GM19395 (cell line): ENCODE data around the gene PNPLA5.
"Not testable (repeated sequence)": the region's sequence is repeated elsewhere in the genome, so short reads cannot be mapped to it uniquely, and the experiment has no call there.

ENCODE experiments used
- ATAC-seq: cut with Tn5 transposase; IDR thresholded peaks from one replicate; pipeline ENCODE4 v1.9.1; 2021; ENCODE audit warnings: mild to moderate bottlenecking, moderate library complexity; ENCODE audit not compliant: unreplicated experiment

Gene PNPLA5

GRCh38 chr22:43881091-43882061, 10.4 kb downstream of the PNPLA5 start:
- no peak for ATAC-seq

GRCh38 chr22:43880541-43880991, 11.2 kb downstream of the PNPLA5 start:
- no peak for ATAC-seq

DNA sequence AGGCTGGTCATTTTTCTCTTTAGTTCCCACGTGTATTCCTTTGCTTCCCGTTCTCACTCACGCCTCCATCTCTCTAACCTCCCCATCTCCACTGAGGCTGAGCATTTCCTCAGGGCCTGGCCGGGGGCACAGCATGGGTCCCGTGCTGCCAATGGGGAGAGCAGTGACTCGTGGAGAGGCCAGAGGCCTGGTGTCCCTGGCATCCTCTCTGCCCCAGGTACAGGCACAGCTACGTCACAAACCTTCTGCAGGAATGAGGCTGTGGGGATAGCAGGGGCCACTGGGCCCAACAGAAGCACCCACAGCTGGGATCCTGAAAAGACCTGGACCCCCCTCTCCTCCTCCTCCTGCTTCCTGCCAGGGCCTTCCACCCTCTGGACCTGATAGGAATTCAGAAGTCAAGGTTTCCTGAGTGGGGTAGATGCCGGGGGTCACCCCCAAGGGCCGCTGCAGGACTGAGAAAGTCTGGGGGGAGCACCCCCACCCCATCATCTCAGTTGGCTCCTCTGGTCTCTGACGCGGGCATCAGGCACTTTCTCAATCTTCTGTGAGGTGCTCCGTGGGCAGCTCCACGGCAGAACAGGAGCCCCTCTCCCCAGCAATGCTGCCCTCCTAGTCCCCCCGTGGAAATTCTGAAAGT, 11.8 kb downstream of the PNPLA5 start:
- no peak for ATAC-seq

DNA sequence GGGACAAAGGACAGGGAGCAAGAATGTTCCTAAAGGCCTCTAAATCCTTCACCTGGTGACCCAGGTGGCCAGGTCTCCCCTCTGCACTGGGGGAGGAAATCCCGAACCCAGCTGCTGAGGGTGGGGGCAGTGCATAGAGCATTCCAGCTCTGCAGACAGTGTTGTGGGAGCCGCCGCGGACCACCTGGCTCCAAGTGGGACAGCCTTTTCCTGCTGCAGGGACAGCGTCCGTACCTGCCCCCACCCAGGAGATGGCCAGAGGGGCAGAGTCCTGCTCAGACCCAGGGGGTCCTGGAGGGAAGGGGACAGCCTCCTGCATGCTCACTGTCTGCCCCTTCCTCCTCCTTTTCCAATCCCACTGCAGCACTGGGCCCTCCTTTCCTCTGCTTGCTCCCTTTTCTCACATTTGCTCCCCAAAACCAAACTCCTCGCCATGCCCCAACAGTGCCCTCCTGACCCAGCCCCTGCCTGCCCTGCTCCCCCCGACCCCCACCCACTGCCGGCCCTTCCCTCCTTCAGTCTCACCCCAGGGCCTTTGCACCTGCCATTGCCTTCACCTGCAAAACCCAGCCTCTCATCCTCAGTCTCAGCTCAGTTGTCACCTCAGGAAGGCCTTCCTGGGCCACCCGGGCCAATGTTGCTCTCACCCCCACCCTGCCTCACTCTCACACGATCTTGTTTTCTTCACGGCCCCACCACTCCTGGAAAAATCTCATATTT, 12.8 kb downstream of the PNPLA5 start:
- no peak for ATAC-seq

GRCh38 chr22:43878079-43878795, 13.6 kb downstream of the PNPLA5 start:
- no peak for ATAC-seq

DNA sequence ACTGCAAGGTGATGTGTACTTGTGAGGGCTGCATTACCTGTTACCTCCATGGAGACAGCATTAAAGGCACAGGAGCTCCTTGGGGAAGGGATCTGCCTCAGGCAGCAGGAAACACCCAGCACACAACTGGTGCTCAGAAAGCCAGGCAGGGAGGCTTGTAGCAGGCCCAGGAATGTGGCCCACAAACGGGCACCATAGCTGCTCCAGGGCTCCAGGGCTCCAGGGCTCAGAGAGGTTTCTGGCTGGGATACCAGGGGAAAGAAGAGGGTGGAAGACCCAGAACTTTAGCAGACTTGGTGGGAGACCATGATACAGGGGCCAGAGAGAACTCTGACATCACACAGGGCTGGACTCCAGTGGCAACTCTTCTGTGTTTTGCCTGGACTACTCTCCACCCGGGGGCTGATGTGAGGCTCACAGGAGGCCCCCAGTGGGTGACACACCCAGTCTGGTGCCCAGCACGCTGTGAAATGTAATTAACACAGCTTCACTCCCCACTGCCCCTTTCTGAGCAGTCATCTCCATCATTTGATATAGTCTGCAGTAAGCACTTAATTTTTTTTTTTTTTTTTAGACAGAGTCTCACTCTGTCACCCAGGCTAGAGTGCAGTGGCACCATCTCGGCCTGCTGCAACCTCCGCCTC, 14.8 kb downstream of the PNPLA5 start:
- no peak for ATAC-seq

DNA sequence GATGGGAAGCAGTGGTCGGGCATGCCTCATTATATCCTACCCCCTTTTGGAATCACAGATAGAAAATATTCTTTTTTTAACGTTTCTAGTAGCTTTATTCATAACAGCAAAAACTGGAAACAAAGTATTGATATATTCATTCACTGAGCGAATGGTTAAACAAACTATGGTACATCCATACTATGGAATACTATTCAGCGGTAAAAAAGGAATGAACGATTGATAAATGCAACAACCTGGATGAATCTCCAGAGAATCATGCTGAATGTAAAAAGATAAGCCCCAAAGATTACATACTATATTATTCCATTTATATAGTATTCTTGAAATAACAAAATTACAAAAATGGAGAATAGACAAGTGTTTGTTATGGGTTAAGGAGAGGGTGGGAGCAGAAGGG, 22.0 kb downstream of the PNPLA5 start:
- no peak for ATAC-seq

- not testable (repeated sequence) for ATAC-seq
These were observed 22.8 kb downstream of the PNPLA5 start for GRCh38 chr22:43869001-43869400.

DNA sequence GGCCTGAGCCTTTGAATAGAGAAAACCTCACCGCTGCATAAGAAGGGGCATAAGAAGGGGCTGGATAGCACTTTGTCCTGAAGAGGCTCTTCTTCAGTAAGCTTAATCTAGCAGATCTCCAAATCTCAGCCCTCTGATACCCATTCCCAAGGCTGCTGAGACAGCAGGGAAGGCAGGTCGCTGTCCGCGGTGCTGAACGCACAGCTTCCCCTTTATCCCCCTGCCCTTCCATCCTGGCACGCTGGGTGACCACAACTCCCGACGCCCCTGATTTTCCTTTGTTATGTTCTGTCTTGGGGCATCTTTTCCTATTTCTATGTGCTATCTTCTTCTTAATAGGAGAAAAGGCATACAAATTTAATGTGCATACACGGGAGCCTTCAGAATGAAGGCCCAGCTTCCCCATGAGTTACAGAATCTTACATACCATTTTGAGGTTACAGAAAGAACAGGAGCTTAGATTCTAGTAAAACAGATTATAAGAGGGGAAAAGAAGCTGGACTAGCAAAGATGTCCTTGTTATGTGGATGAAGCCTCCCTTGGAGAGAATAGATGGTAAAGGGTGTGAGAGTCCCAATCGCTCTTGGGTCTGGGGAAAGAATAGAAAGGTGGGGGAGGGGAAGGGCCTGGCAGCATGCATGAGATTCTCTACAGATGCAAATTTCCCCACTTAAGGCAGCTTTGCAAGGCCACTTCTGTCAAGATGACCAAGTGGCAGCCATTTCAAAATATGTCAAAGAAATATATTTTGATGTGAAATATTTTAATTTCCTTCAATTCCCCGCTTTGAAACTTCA, 23.8 kb downstream of the PNPLA5 start:
- no peak for ATAC-seq

- no peak for ATAC-seq
These were observed 29.0 kb downstream of the PNPLA5 start for GRCh38 chr22:43862882-43863202.

DNA sequence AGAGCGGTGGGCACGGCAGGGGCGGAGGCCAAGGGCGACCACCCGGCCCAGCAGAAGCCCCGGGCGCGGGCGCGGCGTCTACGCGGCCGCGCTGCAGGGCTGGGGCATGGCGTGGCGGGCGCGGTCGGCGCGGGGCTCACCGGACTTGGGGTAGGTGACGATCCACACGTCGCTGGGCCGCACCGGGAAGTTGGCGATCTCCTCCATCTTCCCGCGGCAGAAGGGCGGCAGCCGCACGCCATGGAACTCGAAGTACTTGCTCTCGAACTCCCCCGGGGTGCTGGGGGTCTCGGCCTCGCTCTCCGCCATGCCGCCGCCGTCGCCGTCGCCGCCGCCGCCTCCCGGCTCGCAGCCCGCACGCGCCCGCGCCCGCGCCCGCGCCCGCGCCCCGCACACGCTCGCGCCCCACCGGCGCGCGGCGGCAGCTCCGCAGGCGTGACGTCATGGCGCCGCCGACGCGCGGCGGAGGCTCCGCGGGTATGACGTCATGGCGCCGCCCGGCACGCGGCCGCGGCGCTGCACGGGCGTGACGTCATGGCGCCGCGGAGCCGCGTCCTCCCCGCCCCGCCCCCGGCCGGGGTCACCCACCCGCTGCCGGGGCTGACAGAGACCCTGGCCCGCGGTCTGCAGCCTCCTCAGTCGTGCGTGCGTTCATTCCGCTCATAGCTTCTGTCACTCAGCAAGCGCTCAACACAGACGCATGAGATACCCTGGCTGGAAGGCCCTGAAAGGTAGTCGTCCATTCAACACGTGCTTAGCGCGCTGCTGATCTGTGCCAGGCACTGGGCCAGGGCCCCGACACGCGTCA, 29.5 kb downstream of the PNPLA5 start, which contains the start of gene SULT4A1:
Gene SULT4A1 (minus strand): TSS at position 440 of the 808 bp plus-strand sequence. CDS start 131 bp downstream, at position 309.
- no peak for ATAC-seq

- ATAC-seq: no peak
These were observed 30.3 kb downstream of the PNPLA5 start for GRCh38 chr22:43861529-43861928.

DNA sequence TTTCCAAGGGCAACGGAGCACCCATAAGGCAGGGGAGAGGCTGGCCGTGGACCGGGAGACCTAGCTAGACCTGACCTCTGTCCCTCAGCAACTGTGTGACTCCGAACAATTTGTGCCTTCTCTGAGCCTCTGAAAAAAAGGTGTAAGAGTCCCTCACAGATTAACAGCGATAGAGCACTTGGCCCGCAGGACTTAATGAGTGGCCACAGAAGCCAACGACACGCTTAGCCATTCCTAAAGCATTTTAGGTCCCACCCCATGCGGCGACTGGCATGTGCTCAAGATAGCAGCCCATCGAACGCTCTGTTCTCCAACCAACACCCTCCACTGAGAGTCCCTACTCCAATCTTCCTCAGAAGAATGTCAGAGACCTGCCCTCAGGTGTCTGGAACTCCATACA, 31.0 kb downstream of the PNPLA5 start:
- no peak for ATAC-seq

GRCh38 chr22:43860126-43860525, 31.7 kb downstream of the PNPLA5 start:
- ATAC-seq: no peak

- ATAC-seq: no peak
These were observed 32.2 kb downstream of the PNPLA5 start for GRCh38 chr22:43859621-43860020.

DNA sequence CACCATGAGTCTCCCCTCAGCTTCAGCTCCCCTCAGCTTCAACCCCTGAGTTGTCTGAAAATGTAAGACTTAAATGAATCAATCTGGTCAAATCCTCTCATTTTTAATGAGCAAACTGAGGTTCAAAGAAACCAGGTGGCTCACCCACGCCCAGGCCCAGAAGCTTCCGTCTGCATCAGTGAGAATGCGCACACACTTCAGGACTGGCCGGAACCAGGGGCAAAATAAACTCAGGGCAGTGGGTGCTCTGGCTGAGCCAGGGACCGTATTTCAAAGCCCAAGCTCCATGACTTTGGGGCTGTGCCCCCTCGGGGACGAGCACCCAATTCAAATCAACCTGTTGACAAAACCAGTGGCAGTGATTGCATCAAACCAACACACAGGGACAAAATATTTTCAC, 32.6 kb downstream of the PNPLA5 start:
- no peak for ATAC-seq

- ATAC-seq: no peak
These were observed 33.5 kb downstream of the PNPLA5 start for GRCh38 chr22:43858156-43858895.

GRCh38 chr22:43857367-43857766, 34.4 kb downstream of the PNPLA5 start:
- ATAC-seq: no peak
